ENCODE data around the gene SON.
"Not testable (repeated sequence)": the region's sequence is repeated elsewhere in the genome, so short reads cannot be mapped to it uniquely, and the experiment has no call there.

SON gene, protein sequence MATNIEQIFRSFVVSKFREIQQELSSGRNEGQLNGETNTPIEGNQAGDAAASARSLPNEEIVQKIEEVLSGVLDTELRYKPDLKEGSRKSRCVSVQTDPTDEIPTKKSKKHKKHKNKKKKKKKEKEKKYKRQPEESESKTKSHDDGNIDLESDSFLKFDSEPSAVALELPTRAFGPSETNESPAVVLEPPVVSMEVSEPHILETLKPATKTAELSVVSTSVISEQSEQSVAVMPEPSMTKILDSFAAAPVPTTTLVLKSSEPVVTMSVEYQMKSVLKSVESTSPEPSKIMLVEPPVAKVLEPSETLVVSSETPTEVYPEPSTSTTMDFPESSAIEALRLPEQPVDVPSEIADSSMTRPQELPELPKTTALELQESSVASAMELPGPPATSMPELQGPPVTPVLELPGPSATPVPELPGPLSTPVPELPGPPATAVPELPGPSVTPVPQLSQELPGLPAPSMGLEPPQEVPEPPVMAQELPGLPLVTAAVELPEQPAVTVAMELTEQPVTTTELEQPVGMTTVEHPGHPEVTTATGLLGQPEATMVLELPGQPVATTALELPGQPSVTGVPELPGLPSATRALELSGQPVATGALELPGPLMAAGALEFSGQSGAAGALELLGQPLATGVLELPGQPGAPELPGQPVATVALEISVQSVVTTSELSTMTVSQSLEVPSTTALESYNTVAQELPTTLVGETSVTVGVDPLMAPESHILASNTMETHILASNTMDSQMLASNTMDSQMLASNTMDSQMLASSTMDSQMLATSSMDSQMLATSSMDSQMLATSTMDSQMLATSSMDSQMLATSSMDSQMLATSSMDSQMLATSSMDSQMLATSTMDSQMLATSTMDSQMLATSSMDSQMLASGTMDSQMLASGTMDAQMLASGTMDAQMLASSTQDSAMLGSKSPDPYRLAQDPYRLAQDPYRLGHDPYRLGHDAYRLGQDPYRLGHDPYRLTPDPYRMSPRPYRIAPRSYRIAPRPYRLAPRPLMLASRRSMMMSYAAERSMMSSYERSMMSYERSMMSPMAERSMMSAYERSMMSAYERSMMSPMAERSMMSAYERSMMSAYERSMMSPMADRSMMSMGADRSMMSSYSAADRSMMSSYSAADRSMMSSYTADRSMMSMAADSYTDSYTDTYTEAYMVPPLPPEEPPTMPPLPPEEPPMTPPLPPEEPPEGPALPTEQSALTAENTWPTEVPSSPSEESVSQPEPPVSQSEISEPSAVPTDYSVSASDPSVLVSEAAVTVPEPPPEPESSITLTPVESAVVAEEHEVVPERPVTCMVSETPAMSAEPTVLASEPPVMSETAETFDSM (N-terminal part only)

DNA sequence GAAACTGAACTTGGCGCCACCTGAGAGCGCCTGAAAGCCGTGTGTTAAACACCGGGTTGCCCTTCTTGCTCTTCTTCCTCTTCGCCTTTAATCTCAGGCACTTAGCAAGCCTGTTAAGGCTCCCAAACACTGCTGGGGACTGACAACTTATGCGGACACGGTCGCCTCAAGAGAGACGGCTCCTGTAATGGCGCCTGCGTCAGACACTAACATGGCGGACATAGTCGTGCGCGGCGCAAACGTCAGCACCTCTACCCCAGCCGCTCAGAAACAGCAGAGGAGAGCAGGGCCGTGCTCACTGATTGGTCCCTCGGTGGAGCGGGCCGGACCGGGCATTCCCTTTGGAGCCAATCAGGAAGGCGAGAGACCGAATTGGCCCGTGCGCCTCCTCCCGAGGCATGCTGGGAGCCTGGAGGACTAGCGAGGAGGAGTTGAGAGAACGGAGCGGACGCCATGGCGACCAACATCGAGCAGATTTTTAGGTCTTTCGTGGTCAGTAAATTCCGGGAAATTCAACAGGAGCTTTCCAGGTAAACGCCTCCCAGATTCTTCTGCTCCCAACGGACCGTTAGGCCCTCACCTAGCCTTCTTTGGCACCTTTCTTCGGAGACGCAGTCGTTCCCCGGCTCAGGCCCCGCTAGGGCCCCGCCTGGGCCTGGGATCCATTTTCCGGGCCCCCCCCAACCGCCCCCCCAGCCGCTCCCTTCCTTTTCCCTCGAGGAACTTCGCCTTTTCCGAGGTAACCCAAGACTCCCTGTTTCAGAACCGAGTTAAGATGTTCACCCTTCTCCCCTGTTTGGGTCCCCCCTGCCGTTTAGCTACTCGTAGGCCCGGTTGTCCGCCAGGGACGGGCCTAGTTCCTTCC lies at the start of gene SON:
Gene SON (plus strand): TSS at position 399 of the 865 bp plus-strand sequence. CDS start 55 bp downstream, at position 454.
- DNase-seq, result peak; percentile 99

DNA sequence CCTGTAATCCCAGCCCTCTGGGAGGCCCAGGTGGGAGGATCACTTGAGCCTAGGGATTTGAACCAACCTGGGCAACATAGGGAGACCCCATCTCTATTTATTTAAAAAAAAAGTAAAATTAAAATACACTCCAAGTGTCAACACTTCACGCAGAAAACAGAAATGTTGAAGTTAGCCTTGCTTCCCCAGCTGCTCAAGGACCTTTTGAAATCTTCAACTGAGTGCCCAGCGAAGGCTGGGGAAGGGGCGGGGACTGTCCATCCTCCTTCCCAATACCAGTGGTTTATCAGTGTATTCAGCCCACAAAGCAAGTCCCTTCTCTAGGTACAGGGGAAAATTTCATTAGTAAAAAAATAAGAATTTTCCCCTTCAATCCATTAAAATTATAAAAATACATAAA lies 49.1 kb upstream of the SON start:
- DNase-seq, result no peak

DNA sequence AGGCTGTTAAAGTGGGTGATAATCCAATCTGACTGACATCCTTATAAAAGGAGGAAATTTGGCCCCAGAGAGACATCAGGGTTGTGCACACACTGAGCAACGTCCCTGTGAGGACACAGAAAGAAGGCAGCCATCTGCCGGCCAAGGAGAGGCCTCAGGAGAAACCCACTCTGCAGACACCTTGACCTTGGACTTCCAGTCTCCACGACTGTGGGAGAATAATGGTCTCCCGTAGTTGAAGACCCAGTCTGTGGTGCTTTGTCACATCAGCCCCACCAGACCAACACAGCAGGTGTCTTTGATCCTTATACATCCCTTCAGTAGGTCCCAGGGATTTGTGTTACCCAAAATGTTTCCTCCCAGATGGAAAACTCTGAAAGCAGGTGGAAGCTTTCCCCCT lies 47.1 kb upstream of the SON start:
- DNase-seq, result no peak

DNA sequence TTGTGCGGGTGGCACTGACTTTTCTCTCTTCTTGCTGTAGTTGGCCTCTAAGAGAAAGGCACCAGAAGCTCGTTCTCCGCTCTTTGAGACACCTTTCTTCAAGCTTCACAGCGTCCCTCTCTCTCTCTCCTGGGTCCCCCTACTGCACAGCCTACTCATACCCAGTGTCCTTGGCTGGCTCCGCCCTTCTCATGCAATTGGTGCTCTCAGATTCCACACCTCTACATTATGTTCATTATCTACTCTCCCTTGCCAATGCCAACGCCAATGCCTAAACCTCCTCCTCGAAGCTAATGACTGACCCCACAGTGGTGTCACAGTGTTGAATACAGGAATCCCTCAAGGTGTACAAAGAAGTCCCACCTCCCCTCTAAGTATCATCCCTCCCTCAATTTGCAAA lies 46.5 kb upstream of the SON start:
- no peak for DNase-seq

DNA sequence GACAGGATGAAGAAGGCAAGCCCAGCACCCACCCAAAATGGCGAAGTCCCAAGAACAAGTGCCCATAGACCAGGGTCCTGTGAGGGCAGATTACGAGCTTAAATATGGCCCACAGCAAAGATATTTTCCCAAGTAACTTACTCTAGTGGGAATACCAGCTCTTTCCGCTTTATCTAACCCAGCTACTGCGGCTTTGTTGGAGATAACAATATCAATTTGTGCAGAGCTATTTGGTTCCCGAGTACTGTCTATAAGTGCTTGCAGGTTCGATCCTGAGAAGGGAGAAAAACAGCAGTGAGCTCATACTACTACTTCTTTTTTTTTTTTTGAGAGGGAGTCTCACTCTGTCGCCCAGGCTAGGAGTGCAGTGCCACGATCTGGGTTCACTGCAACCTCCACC lies 37.0 kb upstream of the SON start:
- DNase-seq, result no peak

DNA sequence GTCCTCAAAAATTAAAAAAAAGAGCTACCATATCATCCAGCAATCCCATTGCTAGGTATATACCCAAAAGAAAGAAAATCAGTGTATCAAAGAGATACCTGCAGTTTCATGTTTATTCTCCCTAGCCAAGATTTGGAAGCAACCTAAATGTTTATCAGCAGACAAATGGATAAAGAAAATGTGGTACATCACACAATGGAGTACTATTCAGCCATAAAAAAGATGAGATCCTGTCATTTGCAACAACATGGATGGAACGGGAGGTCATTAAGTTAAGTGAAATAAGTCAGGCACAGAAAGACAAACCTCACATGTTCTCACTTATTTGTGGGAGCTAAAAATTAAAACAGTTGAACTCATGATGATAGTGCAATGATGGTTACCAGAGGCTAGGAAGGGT lies 35.8 kb upstream of the SON start:
- DNase-seq, result not testable (repeated sequence)

DNA sequence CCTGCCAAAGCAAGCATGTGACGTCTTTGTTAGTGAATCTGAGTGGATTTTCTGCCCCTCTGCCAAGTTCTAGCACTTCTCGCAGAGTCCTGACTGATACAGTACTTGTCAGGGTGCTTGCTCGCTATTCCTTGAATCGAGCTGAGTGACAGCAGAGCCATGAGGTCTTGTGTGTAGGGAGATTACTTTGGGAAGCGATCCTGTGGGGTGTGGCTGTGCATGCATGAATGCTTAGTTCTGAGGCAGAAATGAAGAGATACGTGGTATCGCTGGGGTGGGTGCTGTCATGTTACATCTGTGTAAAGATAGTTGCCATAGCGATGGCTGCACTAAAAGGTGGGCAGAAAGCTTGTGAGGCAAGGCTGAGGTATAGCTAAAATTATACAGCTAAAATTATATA lies 32.0 kb upstream of the SON start:
- DNase-seq, result no peak

DNA sequence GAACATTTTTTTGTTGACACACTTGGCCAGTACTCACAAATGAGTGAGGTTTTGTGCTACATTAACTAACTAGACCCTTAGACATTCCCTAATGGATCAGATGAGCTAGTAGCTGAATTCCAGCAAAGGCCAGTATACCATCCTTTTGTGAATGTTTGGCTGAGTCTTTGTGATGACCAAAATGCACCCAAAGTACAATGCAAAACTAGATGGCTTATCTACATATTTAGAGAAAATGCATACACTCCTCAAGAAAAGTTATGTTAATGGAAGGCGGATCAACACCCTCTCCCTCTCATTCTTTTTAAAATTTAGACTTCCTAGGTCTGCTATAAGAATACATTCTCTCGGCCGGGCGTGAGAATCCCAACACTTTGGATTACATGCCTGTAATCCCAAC lies 31.2 kb upstream of the SON start:
- no peak for DNase-seq

DNA sequence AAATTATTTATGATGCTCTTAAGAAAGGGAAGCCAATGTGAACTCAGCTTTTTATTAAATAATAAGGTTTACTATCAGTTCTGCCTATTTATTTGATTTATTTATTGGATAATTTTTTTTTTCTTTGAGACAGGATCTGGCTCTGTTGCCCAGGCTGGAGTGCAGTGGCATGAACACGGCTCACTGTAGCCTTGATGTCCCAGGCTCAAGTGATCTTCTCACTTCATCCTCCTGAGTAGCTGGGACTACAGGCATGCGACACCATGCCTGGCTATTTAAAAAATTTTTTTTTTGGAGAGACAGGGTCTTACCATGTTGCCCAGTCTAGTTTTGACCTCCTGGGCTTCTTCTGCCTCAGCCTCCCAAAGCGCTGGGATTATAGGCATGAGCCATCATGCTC lies 30.4 kb upstream of the SON start:
- DNase-seq, result no peak

DNA sequence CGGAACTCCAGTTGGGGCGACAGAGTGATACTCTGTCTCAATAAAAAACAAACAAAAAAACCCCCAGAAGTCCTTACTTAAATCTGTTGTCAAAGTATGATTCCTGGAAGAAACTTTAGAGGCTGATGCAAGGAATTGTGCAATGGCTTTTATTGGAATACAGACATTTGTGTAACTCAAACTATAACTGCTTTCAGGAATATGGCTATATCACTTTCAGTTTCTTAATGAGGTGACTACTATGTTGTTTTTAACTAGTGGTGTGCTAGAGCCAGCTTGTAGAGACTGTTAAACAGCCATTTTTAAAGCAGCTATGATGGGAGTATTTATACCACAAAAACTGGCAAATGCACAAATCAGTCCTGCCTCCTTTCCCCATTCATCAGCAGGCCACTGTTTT lies 28.6 kb upstream of the SON start:
- DNase-seq, result no peak

DNA sequence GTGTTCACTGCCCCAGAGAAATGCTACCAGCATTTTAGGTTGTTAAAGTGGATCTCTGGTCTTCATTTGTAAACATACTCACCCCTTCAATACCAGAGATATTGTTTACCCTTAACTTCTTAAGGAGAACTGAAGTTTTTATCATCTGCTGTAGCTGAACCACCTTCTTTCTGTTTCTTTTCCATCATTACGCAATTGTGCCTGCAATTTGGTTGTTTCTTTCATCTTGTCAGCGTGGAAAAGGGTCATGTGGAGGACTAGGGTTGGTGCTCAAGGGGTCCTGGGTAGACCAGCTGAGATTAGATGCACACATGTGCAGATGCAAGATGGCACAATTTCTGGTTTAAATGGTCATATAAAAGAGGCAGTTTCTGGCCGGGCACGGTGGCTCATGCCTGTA lies 23.9 kb upstream of the SON start:
- no peak for DNase-seq

DNA sequence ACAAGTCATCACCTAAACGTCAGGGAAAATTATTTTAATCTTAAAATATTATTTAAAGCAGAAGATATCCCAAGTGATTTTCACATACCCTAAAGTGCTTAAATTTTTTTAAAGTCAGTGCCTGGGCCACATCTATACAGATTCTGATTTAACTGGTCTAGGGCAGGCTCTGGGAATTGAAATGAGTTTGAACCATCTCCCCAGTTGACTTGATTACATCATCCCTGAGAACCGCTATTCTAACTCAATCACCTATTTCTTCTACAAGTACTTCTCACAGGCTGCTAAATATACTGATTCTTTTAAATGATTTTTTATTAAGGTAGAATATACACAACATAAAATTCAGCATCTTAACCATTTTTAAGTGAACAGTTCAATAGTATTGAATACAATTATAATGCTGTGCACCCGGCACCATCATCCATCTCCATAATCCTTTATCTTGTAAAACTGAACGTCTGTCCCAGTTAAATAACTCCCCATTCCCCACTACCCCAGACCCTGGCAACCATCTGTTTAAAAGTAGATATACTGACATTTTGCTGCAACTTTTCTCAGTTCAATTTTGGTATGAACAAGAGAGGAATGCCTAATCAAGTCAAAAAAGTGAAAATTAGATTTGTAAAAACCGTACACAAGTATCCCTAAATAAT lies 20.4 kb upstream of the SON start:
- no peak for DNase-seq

DNA sequence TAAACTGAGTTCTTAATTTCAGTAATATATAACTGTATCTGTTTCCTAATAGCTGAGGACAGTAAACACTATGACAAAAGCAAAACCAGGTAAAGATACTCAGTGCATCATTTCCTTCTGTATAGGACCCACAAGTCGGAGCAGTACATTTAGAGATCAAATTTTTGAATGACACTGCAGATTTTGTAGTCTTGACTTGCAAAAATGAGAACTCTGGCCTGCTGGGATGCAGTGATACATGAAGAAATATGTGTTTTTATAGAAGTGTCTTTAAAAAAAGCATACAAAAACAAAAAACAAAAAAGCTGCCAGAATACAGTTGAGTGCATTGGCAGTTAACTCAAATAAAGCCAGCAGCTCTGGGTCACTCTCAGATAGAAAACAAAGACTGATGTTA lies 19.9 kb upstream of the SON start:
- DNase-seq, result no peak

DNA sequence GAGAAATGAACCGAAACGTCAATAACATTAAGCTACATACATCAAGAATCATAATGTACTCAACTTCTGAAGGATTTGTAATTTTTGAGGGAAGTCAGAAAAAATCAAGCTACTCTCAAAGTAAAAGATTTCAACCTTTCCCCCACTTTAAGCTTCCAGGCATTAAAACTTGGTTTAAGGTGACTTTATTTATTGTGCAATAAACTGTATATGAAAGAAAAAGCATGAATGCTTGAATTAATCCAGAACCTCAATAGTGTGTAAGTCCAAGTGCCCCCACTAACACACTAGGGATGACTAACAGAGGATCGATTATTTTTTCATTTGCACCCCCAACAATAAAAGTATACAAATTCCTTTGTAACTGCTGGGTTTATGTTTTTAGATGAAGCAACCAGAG lies 11.8 kb upstream of the SON start:
- DNase-seq, result no peak

DNA sequence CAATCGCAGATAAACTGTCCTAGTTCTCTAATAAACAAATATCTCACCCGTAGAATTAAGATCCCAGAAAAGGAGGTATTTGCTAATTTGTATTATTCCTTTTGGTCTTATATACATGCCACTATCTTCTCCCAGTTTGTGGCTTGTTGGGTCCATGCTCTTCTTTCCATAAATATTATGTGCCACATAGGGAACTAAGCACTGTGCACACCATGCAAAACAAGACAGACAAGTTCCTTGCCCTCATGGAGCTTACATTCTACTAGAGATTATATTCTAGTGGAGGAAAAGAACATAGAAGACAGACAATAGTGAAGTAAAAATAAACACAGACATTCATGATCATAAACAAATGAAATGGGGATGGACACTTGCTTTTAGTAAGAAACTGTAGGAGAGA lies 5.6 kb upstream of the SON start:
- no peak for DNase-seq

DNA sequence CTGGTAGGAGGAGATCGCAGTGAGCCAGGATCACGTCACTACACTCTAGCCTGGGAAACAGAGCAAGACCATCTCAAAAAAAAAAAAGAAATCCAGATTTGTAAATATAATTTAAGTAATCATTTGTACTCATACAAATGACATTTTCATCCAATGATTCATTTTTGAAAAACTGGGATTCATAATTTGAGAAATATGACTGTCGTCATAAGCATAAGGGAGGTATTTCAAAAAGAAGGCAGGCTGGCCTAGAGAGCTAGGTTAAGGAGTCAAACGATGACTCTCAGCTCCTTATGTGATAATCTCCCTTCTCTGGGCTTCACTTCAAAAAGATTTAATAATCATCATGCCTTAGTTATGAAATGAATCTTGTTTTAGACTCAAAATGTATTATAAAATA lies 3.2 kb upstream of the SON start:
- DNase-seq, result no peak

DNA sequence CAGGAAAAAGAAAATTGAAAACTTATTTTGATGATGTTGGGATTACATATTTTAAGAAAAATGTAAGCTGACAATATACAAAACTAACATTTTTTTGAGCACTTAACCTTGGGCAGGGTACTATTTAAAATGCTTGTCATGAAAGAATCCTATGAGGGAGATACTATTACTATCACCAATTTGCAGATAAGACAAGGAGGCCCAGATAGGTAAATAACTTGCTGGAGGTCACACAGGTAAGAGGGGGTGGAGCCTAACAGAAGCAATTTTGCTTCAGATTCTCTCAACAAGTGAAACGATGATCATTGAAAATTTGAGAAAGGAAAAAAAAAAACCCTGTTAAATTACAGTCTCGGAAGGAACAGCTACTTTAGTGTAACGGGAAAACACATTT lies 2.1 kb upstream of the SON start:
- no peak for DNase-seq

DNA sequence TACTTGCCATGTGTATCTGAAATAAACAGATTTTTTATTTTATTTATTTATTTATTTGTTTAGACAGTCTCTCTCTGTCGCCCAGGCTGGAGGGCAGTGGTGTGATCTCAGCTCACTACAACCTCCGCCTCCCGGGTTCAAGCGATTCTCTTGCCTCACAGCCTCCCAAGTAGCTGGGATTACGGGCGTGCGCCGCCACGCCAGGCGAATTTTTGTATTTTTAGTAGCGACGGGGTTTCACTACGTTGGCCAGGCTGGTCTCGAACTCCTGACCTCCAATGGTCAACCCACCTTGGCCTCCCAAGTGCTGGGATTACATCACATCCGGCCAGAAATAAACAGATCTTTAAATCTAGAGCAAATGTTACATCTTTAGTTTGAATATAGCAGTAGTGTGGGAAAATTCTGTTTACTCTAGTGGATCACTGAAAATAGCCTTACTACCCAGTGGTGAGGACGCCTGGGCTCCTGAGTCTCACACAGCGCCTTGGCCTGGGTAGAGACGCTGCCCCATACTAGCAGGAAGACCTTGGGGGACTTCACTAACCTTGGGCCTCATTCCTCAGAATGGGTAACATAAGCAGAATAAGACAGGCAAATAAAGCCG lies 1.6 kb upstream of the SON start:
- no peak for DNase-seq

DNA sequence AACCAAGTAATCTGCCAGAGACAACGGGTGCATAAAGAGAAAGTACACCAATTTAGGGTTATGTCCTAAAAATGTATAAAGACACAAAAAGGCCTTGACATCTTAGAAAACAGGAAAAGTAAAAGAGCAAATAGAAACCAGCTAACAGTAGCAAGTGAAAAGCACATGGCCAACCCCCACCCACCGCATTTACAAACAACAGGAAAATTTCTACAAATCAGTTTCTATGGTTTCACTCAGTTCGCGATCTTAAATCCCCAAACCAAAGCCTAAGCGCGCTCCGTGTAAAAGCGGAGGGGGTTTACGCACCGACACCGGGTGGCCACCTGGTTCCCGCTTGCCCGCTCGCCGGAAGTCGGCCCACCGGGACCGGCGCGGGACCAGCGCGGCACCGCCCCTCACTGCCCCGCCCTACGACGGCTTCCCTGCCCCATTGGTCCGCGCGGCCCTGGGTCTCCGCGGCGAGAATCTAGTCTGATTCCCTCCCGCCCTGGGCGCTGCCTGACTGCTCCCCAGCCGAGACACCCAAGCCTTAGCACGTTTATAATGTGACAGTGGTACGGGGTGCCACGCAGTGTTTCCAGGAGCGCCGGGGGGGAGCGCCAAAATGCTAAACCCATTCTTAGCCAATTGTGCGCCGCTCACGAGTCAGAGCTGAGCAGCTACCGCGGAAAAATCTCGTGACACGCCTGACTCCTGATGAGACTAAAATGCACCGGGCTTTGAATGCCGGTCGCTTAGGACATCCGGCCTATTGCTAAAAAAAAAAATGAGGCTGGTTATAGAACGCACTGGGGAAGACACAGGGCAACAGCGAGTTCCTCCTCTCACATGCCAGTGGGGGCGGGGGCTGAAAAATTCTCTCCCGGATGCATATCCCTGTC lies 840 bp upstream of the SON start, which contains the start of gene GART:
Gene GART (minus strand): TSS at position 362 of the 884 bp plus-strand sequence. CDS start 2,802 bp downstream, outside the sequence.
- DNase-seq, result peak; percentile 70

DNA sequence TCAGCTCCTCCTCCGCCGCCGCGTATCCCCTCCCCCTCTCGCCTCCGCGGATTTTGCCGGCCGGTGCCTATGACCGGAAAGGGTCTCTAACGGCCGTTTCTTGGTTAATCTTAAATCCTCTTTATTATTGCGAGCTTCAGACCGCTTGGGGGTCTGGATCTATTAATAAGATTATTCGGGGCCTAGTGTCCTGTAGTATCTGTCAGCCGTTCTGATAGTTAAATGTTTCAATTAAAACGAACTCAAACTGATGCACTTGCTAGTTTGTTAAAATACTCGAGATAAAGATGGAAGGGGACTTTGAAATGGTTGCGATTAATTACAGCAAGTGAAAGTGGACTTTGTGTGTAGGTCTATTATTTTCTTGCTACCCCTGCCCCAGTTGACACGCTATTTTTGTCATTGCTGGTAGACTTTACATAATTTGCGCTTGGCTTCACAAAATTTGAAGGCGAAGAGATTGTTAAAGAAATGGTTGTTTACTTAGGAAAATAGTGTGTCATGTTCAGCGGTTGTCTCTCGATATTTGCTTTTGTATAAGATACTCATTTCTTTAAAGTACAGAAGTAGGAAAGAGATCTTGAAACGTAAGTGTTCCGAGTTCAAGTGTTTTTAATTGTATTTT lies 779 bp downstream of the SON start:
- DNase-seq, result no peak
